Activated naive CD8-positive, alpha-beta T cell (primary cell): Measurements from ENCODE around the gene USP9Y.

Experiments used
- H3K27ac Mint-ChIP-seq: one replicate; pipeline ENCODE4 v1.8.0; 2021; ENCODE audit warnings: mixed read lengths
- H3K27me3 Mint-ChIP-seq: one replicate; pipeline ENCODE4 v1.8.0; 2021; ENCODE audit warnings: mixed read lengths
- H3K36me3 Mint-ChIP-seq: one replicate; pipeline ENCODE4 v1.8.0; 2021; ENCODE audit warnings: mixed read lengths
- H3K4me1 Mint-ChIP-seq: one replicate; pipeline ENCODE4 v1.8.0; 2021; ENCODE audit warnings: low read depth, mixed read lengths
- H3K4me3 Mint-ChIP-seq: one replicate; pipeline ENCODE4 v1.8.0; 2021; ENCODE audit warnings: mild to moderate bottlenecking, mixed read lengths
- H3K9me3 Mint-ChIP-seq: one replicate; pipeline ENCODE4 v1.8.0; 2021; ENCODE audit warnings: low read depth, mixed read lengths

USP9Y gene

DNA sequence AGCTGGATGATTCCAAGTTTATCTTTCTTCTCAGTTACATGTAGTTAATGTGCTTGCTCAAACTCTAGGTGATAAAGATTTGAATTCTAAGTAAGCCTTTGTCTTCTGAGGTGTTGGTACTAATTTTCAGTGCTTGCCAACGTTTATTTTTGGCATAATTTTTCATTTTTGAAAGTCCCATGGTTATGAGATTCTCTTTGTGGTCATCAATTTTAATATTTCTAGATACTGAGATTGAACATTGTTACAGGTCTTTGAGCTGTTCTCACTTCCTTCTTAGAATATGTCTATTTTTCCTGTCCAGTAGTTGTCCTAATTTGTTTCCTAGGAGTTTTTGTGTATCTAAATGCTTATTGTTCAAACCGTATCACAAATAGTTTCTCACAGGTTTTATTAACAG lies 40.4 kb downstream of the USP9Y start:
- no peaks in the 10 kb centered on the region for H3K4me1 Mint-ChIP-seq
- H3K4me3 Mint-ChIP-seq = no peak overlapping the region
- H3K27me3 Mint-ChIP-seq = no peaks in the 10 kb centered on the region
- peaks cover 10% of the 10 kb centered on the region for H3K36me3 Mint-ChIP-seq
- H3K9me3 Mint-ChIP-seq = no peaks in the 10 kb centered on the region
- no peak overlapping the region for H3K27ac Mint-ChIP-seq

- Mint-ChIP-seq H3K27ac (no peak overlapping the region), H3K27me3 (no peaks in the 10 kb centered on the region), H3K4me3 (no peak overlapping the region), H3K4me1 (no peaks in the 10 kb centered on the region), H3K36me3 (peaks cover 10% of the 10 kb centered on the region), H3K9me3 (no peaks in the 10 kb centered on the region)
Observed at GRCh38 chrY:12742725-12743124, 41.7 kb downstream of the USP9Y start.

- peaks cover 11% of the 10 kb centered on the region for H3K36me3 Mint-ChIP-seq
- H3K4me3 Mint-ChIP-seq = no peak overlapping the region
- H3K27me3 Mint-ChIP-seq = no peaks in the 10 kb centered on the region
- H3K4me1 Mint-ChIP-seq = no peaks in the 10 kb centered on the region
- H3K27ac Mint-ChIP-seq = no peak overlapping the region
- no peaks in the 10 kb centered on the region for H3K9me3 Mint-ChIP-seq
Observed at GRCh38 chrY:12744091-12744490, 43.1 kb downstream of the USP9Y start.

- Mint-ChIP-seq H3K36me3 (peaks cover 8% of the 10 kb centered on the region), H3K27me3 (no peaks in the 10 kb centered on the region), H3K27ac (no peak overlapping the region), H3K4me3 (no peak overlapping the region), H3K9me3 (no peaks in the 10 kb centered on the region), H3K4me1 (peaks cover 6% of the 10 kb centered on the region)
Observed at GRCh38 chrY:12749293-12749692, 48.3 kb downstream of the USP9Y start.

DNA sequence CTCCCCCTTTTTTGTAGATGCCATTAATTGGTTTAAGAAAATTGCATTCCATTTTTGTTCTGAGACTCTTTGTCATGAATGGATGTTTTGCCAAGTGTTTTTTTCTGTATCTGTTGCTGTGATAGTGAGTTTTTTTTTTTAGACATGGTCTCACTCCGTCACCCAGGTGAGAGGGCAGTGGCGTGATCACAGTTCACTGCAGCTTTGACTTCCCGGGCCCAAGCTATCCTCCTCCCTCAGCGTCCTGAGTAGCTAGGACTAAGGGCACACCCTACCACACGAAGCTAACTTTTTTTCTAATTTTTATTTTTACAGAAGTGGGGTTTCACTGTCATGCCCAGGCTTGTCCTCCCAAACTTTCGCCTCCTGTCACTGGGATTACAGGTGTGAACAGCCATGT lies 51.8 kb downstream of the USP9Y start:
- Mint-ChIP-seq H3K36me3 (peaks cover 15% of the 10 kb centered on the region), H3K9me3 (no peaks in the 10 kb centered on the region), H3K27ac (no peak overlapping the region), H3K27me3 (no peaks in the 10 kb centered on the region), H3K4me3 (no peak overlapping the region), H3K4me1 (peaks cover 15% of the 10 kb centered on the region)

DNA sequence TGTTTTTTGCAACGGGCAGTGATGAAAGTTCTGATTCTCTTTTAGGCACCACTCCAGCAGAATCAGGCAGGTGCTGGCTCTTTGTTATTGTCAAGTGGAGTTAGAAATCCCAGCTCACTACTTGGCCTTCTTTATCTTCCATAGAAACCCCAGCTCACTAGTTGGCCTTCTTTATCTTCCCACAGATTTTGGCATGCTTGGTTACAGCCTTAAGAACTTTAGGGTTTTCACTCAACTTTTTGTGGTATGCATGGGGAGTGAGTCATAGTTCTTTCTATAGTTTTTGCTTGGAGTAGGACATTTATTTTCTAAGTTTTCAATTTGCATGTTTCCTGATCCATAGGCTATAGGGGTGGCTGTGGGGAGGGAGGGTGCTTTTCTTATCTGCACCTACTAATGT lies 55.0 kb downstream of the USP9Y start:
- no peaks in the 10 kb centered on the region for H3K27me3 Mint-ChIP-seq
- peaks cover 15% of the 10 kb centered on the region for H3K36me3 Mint-ChIP-seq
- H3K9me3 Mint-ChIP-seq = no peaks in the 10 kb centered on the region
- H3K27ac Mint-ChIP-seq = no peak overlapping the region
- no peak overlapping the region for H3K4me3 Mint-ChIP-seq
- peaks cover 10% of the 10 kb centered on the region for H3K4me1 Mint-ChIP-seq

DNA sequence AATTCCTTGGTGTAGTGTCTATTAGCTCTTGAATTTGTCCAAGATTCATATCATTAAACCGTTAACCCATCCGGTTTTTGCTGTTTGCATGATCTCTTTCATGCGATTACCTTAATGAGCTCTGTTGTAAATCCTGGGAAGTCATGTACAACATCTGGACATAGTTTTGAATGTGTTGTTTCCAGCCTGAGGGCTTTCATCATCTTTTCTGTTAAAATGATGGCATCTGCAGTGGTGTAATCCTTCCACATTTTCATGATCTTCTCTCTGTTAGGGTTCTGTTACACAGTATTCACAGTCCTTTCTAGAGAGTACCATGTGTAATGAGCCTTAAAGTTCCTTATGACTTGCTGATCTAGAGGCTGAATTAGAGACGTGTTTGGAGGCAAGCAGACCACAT lies 64.9 kb downstream of the USP9Y start:
- Mint-ChIP-seq H3K4me1 (no peaks in the 10 kb centered on the region), H3K4me3 (no peak overlapping the region), H3K27ac (peak overlapping the region; percentile 61), H3K27me3 (no peaks in the 10 kb centered on the region), H3K9me3 (no peaks in the 10 kb centered on the region), H3K36me3 (peaks cover 7% of the 10 kb centered on the region)

DNA sequence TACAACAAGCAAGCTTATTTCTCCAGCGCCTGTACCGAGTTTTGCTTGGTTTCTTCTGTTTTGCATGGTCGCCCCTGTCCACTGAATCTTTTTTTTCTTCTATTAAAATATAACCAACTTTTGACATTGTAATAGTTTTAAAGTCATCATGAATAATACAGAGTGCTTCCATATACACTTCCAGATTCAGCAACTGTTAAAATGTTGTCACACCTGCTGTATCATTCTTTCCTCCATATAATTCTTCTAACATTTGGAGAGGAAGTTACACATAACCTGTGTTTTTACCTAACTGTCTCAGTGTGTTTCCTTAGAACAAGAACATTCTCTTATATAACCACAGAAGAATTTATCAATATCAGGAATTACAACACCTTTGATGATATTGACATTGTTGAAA lies 83.5 kb downstream of the USP9Y start:
- H3K27me3 Mint-ChIP-seq = no peaks in the 10 kb centered on the region
- no peaks in the 10 kb centered on the region for H3K9me3 Mint-ChIP-seq
- no peaks in the 10 kb centered on the region for H3K4me1 Mint-ChIP-seq
- no peak overlapping the region for H3K4me3 Mint-ChIP-seq
- H3K36me3 Mint-ChIP-seq = peaks cover 16% of the 10 kb centered on the region
- H3K27ac Mint-ChIP-seq = no peak overlapping the region

DNA sequence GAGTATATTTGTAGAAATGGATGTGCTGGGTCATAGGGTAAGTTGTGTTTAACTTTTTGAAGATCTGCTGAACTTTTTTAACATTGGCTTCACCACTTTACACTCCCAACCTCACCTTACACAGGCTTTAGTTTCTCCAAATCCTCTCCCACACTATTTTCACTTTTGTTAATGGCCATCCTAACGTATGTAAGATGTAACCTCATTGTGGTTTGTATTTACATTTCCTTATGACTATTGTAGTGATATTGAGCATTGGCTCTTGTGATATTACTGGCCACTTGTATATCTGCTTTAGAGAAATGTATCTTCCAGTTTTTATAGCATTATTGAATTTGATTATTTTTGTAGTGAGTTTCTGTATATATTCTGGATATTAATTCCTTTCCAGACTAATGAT lies 93.0 kb downstream of the USP9Y start:
- H3K4me3 Mint-ChIP-seq = no peak overlapping the region
- peaks cover 9% of the 10 kb centered on the region for H3K36me3 Mint-ChIP-seq
- no peaks in the 10 kb centered on the region for H3K4me1 Mint-ChIP-seq
- H3K27ac Mint-ChIP-seq = no peak overlapping the region
- H3K9me3 Mint-ChIP-seq = no peaks in the 10 kb centered on the region
- no peaks in the 10 kb centered on the region for H3K27me3 Mint-ChIP-seq

DNA sequence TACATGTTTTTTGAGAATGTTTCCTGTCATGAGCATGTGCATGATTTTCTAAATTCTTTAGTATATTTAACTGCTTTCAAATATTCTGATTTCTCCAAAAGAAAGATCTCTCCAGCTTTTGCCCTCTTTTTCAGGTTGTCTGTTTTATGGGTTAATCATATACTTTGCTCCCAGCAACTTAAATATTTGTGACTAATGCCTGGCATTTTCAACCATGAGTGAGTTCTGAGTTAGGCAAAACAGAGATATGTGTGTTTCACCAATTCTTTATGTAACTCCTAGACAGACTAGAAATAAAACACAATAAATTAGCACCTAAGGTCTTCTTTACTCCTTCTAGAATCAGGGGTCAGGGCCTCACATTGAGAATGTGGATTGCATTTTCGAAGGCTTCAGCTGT lies 107.0 kb downstream of the USP9Y start:
- Mint-ChIP-seq H3K4me3 (no peak overlapping the region), H3K27ac (no peak overlapping the region), H3K36me3 (no peaks in the 10 kb centered on the region), H3K4me1 (peaks cover 4% of the 10 kb centered on the region), H3K9me3 (no peaks in the 10 kb centered on the region), H3K27me3 (no peaks in the 10 kb centered on the region)

DNA sequence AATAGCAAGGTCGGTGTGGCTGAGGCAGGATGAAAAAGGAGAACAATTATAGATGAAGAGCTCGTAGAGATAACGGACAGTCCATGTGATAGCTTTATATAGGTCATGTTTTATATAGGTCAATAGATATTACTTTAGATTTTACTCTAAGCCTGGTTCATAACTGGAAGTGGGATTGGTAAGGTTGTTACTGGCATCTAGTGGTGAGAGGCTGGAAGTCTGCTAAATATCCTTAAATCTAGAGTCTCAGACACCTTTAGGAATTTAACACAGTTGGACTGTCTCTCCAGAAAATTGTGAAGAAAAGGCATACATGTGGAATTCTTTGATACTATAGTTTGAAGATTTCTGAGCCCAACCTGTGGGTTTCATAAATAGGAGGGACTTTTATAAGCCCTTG lies 108.0 kb downstream of the USP9Y start:
- H3K36me3 Mint-ChIP-seq = no peaks in the 10 kb centered on the region
- H3K27ac Mint-ChIP-seq = no peak overlapping the region
- no peaks in the 10 kb centered on the region for H3K27me3 Mint-ChIP-seq
- H3K4me1 Mint-ChIP-seq = peaks cover 4% of the 10 kb centered on the region
- no peaks in the 10 kb centered on the region for H3K9me3 Mint-ChIP-seq
- H3K4me3 Mint-ChIP-seq = no peak overlapping the region

DNA sequence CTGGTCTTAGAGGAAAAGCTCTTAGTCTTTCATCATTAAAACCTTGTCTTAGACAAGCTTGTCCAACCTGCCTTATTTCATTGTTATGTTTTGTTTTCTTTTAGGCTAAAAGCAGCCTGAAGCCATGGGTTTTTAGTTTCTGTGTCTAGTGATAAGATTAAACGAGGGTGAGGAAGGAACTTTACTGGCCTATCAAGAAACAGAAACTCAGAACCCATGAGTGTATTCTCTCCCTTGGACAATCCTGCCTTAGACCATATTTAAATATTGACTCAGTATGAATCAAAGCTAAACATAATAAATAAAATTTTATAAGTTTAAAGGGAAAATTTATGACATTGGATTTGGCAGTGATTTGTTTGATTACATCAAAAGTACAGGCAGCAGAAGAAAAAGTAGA lies 122.4 kb downstream of the USP9Y start:
- Mint-ChIP-seq H3K36me3 (peaks cover 4% of the 10 kb centered on the region), H3K9me3 (no peaks in the 10 kb centered on the region), H3K27me3 (no peaks in the 10 kb centered on the region), H3K4me1 (no peaks in the 10 kb centered on the region), H3K27ac (no peak overlapping the region), H3K4me3 (no peak overlapping the region)

- Mint-ChIP-seq H3K9me3 (no peaks in the 10 kb centered on the region), H3K4me1 (no peaks in the 10 kb centered on the region), H3K4me3 (no peak overlapping the region), H3K27ac (no peak overlapping the region), H3K36me3 (peaks cover 10% of the 10 kb centered on the region), H3K27me3 (no peaks in the 10 kb centered on the region)
Observed at GRCh38 chrY:12826791-12827190, 125.8 kb downstream of the USP9Y start.

- Mint-ChIP-seq H3K36me3 (peaks cover 7% of the 10 kb centered on the region), H3K27ac (no peak overlapping the region), H3K9me3 (no peaks in the 10 kb centered on the region), H3K4me3 (no peak overlapping the region), H3K27me3 (no peaks in the 10 kb centered on the region), H3K4me1 (no peaks in the 10 kb centered on the region)
Observed at GRCh38 chrY:12833284-12833683, 132.3 kb downstream of the USP9Y start.

DNA sequence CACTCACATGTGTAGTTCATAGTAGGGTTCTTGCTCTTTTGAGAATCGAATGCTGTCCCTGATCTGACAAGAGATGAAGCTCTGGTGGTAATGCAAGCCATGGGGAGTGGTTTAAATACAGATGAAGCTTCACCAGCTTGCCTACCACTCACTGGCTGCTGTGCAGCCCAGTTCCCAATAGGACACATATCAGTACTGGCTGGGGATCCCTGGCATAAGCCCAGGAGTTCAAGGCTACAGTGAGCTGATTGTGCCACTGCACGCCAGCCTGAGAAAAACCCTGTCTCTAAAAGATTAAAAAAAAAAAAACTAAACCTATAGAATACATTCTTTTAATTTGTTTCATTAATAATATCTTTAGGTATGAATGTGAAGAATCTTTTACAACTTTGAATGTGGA lies 136.5 kb downstream of the USP9Y start:
- Mint-ChIP-seq H3K4me3 (no peak overlapping the region), H3K36me3 (no peaks in the 10 kb centered on the region), H3K9me3 (no peaks in the 10 kb centered on the region), H3K4me1 (no peaks in the 10 kb centered on the region), H3K27ac (no peak overlapping the region), H3K27me3 (no peaks in the 10 kb centered on the region)

GRCh38 chrY:12841368-12841767 lies 140.3 kb downstream of the USP9Y start:
- Mint-ChIP-seq H3K27ac (no peak overlapping the region), H3K4me1 (no peaks in the 10 kb centered on the region), H3K27me3 (no peaks in the 10 kb centered on the region), H3K9me3 (no peaks in the 10 kb centered on the region), H3K4me3 (no peak overlapping the region), H3K36me3 (peaks cover 2% of the 10 kb centered on the region)

DNA sequence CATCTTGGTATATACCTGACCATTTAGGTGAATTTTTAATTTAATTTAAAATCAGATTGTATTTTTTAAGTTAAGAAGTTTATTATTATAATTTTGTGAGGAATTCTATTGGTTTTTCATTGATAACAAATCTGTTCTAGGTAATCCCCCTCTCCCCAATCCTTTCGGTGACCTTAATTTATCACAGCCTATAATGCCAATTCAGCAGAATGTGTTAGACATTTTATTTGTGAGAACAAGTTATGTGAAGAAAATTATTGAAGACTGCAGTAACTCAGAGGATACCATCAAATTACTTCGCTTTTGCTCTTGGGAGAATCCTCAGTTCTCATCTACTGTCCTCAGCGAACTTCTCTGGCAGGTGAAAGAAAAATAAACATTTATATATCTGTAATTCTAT lies 145.8 kb downstream of the USP9Y start:
- peaks cover 5% of the 10 kb centered on the region for H3K4me1 Mint-ChIP-seq
- no peak overlapping the region for H3K27ac Mint-ChIP-seq
- peaks cover 15% of the 10 kb centered on the region for H3K36me3 Mint-ChIP-seq
- no peaks in the 10 kb centered on the region for H3K27me3 Mint-ChIP-seq
- H3K4me3 Mint-ChIP-seq = no peak overlapping the region
- no peaks in the 10 kb centered on the region for H3K9me3 Mint-ChIP-seq
